MG63 (cell line): ENCODE data around the gene TMTC1. TPM values are rescaled to one million over a fixed set of nuclear protein-coding genes. Genes with fewer than 3 reads are reported as not detected.

ENCODE experiments used
- DNase-seq: peaks from one replicate; pipeline ENCODE4 v3.0.0-alpha.2; 2020
- H3K27me3 ChIP-seq: fragments of 250-450 bp; sonication (Bioruptor Pico); 2 replicates; pipeline ENCODE4 v1.5.1; 2020; ENCODE audit warnings: mild to moderate bottlenecking, moderate library complexity
- H3K36me3 ChIP-seq: fragments of 250-450 bp; sonication (Bioruptor Pico); 2 replicates; pipeline ENCODE4 v1.5.1; 2020; ENCODE audit warnings: mild to moderate bottlenecking, moderate library complexity
- H3K4me3 ChIP-seq: fragments of 250-450 bp; sonication (Bioruptor Pico); 2 replicates; pipeline ENCODE4 v1.5.1; 2020; ENCODE audit warnings: mild to moderate bottlenecking, moderate library complexity
- H3K9me3 ChIP-seq: fragments of 250-450 bp; sonication (Bioruptor Pico); 2 replicates; pipeline ENCODE4 v1.5.1; 2020; ENCODE audit warnings: mild to moderate bottlenecking, moderate library complexity
- total RNA-seq: library from RNA; depleted of rRNA; stranded (reverse); fragments of >200 nt; shearing (Covaris generic); gene quantifications from 2 replicates; pipeline ENCODE4 v1.2.3, GENCODE V29; 2014; ENCODE audit warnings: low replicate concordance

The TMTC1 gene
- total RNA-seq, 1 experiment from 2014 or later, result 10.2 TPM

GRCh38 chr12:29486972-29487371 is 296.8 kb downstream of the TMTC1 start:
- no peak for DNase-seq
- H3K27me3 ChIP-seq, result no peaks in the 10 kb centered on the region
- no peak overlapping the region for H3K4me3 ChIP-seq
- no peaks in the 10 kb centered on the region for H3K36me3 ChIP-seq
- no peaks in the 10 kb centered on the region for H3K9me3 ChIP-seq

- no peaks in the 10 kb centered on the region for H3K27me3 ChIP-seq
- no peak overlapping the region for H3K4me3 ChIP-seq
- H3K9me3 ChIP-seq, result no peaks in the 10 kb centered on the region
- H3K36me3 ChIP-seq, result no peaks in the 10 kb centered on the region
- no peak for DNase-seq
Observed at GRCh38 chr12:29463198-29463597, 320.5 kb downstream of the TMTC1 start.

GRCh38 chr12:29460082-29460481 is 323.7 kb downstream of the TMTC1 start:
- H3K36me3 ChIP-seq, result no peaks in the 10 kb centered on the region
- no peaks in the 10 kb centered on the region; the same call in 1 of the 2 replicates for H3K9me3 ChIP-seq
- H3K4me3 ChIP-seq, result no peak overlapping the region
- no peak for DNase-seq
- peaks cover 3% of the 10 kb centered on the region; the same call in 1 of the 2 replicates for H3K27me3 ChIP-seq

GRCh38 chr12:29455087-29455486 is 328.7 kb downstream of the TMTC1 start:
- H3K4me3 ChIP-seq, result no peak overlapping the region
- no peaks in the 10 kb centered on the region; the same call in 1 of the 2 replicates for H3K9me3 ChIP-seq
- H3K27me3 ChIP-seq, result peaks cover 9% of the 10 kb centered on the region; the same call in 1 of the 2 replicates
- DNase-seq, result no peak
- no peaks in the 10 kb centered on the region for H3K36me3 ChIP-seq

- H3K27me3 ChIP-seq, result peaks cover 9% of the 10 kb centered on the region; the same call in 1 of the 2 replicates
- DNase-seq, result no peak
- H3K36me3 ChIP-seq, result no peaks in the 10 kb centered on the region
- H3K9me3 ChIP-seq, result no peaks in the 10 kb centered on the region; the same call in 1 of the 2 replicates
- no peak overlapping the region for H3K4me3 ChIP-seq
Observed at GRCh38 chr12:29451888-29452287, 331.9 kb downstream of the TMTC1 start.
